Measurements from ENCODE around the gene HMOX1.

DNA sequence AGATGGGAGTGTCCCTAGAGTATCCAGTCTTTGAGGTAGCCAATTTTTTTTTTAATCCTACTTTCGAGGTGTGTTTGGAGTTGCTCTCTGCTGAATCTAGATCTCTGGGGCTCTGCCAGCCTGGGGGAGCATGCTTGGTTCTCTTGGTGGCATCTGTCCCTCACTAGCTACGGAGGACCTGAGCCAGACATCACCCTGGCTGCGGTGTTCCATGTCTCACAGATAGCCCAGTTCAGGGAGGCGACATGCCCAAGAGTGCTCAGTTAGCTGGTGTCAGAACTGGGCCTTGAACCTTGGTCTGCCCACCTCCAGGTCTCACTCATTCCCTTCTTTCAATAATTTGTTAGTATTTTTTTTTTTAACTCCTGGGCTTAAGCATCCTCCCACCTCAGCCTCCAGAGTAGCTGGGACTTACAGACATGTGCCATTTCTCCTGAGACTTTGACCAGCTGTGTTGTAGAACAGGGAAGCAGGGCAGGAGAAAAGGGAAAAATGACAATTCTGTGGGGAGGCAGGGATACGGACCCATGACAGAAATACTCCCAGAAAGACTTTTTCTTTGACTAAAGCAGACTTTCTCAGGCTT is 621 bp downstream of the HMOX1 start:
- TF ChIP-seq, protein P1, sequence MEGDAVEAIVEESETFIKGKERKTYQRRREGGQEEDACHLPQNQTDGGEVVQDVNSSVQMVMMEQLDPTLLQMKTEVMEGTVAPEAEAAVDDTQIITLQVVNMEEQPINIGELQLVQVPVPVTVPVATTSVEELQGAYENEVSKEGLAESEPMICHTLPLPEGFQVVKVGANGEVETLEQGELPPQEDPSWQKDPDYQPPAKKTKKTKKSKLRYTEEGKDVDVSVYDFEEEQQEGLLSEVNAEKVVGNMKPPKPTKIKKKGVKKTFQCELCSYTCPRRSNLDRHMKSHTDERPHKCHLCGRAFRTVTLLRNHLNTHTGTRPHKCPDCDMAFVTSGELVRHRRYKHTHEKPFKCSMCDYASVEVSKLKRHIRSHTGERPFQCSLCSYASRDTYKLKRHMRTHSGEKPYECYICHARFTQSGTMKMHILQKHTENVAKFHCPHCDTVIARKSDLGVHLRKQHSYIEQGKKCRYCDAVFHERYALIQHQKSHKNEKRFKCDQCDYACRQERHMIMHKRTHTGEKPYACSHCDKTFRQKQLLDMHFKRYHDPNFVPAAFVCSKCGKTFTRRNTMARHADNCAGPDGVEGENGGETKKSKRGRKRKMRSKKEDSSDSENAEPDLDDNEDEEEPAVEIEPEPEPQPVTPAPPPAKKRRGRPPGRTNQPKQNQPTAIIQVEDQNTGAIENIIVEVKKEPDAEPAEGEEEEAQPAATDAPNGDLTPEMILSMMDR (IDR thresholded peaks at IDR 0.05; ENCODE audit: insufficient read depth, low read length, poor library complexity, severe bottlenecking): no peak
- TF ChIP-seq EZH2phosphoT487 (conservative IDR thresholded peaks at IDR 0.05; ENCODE audit: low read length): no peak
